Sigmoid colon (tissue), 7 donors: ENCODE measurements around the gene TEX30. TPM values are rescaled to one million over a fixed set of nuclear protein-coding genes. Genes with fewer than 3 reads are reported as not detected.

Source experiments
- DNase-seq: peaks from one replicate; pipeline ENCODE4 v3.0.0-alpha.2; 2019
- H3K27ac ChIP-seq, 4 donors: fragments of 200-600 bp; sonication (generic); one replicate each; pipeline ENCODE4 v1.5.1; 2016 to 2019; ENCODE audit warnings: mild to moderate bottlenecking in 1 of 4
- H3K27me3 ChIP-seq, 3 donors: fragments of 200-600 bp; sonication (generic); one replicate each; pipeline ENCODE4 v1.5.1; 2019; ENCODE audit warnings: mild to moderate bottlenecking in 1 of 3
- H3K36me3 ChIP-seq, 4 donors: fragments of 200-600 bp; sonication (generic); one replicate each; pipeline ENCODE4 v1.5.1; 2016 to 2019
- H3K4me1 ChIP-seq, 4 donors: fragments of 200-600 bp; sonication (generic); one replicate each; pipeline ENCODE4 v1.5.1; 2017 to 2019
- H3K4me3 ChIP-seq, 4 donors: fragments of 200-600 bp; sonication (generic); one replicate each; pipeline ENCODE4 v1.5.1; 2017 to 2019; ENCODE audit warnings: mild to moderate bottlenecking in 2 of 4, moderate library complexity in 1 of 4
- H3K9me3 ChIP-seq, 4 donors: fragments of 200-600 bp in 3 of 4; sonication (generic) in 3 of 4; one replicate each; pipeline versions ENCODE4 v1.5.1 to v1.6.1; 2013 to 2019
- EP300 ChIP-seq, 4 donors: sonication (generic); formaldehyde crosslinking; IDR thresholded peaks; one replicate each; pipeline ENCODE4 v1.6.1; 2017; ENCODE audit warnings: antibody characterized with exemption in 4 of 4
- POLR2A ChIP-seq, 2 donors: fragments of 450-650 bp; IDR thresholded peaks; one replicate each; pipeline ENCODE4 v1.6.1; 2016; ENCODE audit warnings: antibody characterized with exemption in 2 of 2, mild to moderate bottlenecking in 2 of 2, moderate library complexity in 2 of 2
- POLR2AphosphoS5 ChIP-seq, 4 donors: sonication (generic); formaldehyde crosslinking; IDR thresholded peaks; one replicate each; pipeline ENCODE4 v1.6.1; 2017; ENCODE audit warnings: antibody characterized with exemption in 4 of 4
- WGBS, 2 donors: extraction: QIAGEN DNeasy Blood & Tissue Kit; methylation state at CpG; one replicate each; pipeline ENCODE4 v1.1.7; 2013; 5-methylcytosine and 5-hydroxymethylcytosine counted together
- intact Hi-C: fragments of 100-400 bp; cut with DNase I; formaldehyde crosslinking; loops from one replicate; pipeline ENCODE4 v1.15.1; 2023
- polyA plus RNA-seq, 3 donors: library from polyadenylated mRNA; stranded (reverse); fragments of 200-250 nt; gene quantifications; one replicate each; pipeline ENCODE4 v1.2.3, GENCODE V29; 2013
- total RNA-seq, 4 donors: library from RNA; depleted of rRNA; stranded (reverse); fragments of >200 nt; gene quantifications; one replicate each; pipeline ENCODE4 v1.1.0, GENCODE V29; 2016
- TF ChIP-seq, protein P1 (sequence below), 4 experiments: fragments of 450-650 bp in 3 of 4; fragments of 200-600 bp in 1 of 4; IDR thresholded peaks; one replicate each; pipeline ENCODE4 v1.5.1; 2016 to 2019; ENCODE audit warnings: antibody characterized with exemption in 4 of 4, mild to moderate bottlenecking in 3 of 4, moderate library complexity in 2 of 4
- donor health status: healthy with polysubstance abuse.
- donor health status: Bipolar disorder and iron deficiency.
- donor health status: healthy.

TEX30 gene
- total and polyA plus RNA-seq, 7 donors, result 6.6 to 17.3 (median 8.9) TPM

DNA sequence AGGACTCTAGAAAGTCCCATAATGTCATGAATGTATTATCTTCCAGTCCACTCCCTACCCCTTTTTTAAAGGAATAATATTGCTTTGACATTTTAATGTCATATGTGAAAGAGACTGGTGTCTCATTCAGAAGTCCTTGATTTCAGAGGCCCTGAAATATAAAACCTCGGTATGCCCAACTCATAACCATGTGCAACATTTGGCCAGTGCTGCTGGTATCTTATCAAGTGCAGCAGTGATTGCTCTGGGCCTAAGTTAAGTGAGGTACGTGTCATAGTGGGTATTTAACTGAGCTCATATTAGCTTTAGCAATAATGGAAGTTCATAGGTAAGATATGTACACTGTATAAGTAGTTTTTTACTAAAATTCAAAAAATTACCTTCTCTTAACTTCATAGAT, 14.7 kb downstream of the TEX30 start:
- Histone ChIP-seq H3K36me3 (no peaks in the 10 kb centered on the region), H3K4me3 (no peak overlapping the region), H3K27me3 (no peaks in the 10 kb centered on the region), H3K9me3 (no peaks in the 10 kb centered on the region), H3K4me1 (no peaks in the 10 kb centered on the region), H3K27ac (no peak overlapping the region)
- TF ChIP-seq, protein P1, sequence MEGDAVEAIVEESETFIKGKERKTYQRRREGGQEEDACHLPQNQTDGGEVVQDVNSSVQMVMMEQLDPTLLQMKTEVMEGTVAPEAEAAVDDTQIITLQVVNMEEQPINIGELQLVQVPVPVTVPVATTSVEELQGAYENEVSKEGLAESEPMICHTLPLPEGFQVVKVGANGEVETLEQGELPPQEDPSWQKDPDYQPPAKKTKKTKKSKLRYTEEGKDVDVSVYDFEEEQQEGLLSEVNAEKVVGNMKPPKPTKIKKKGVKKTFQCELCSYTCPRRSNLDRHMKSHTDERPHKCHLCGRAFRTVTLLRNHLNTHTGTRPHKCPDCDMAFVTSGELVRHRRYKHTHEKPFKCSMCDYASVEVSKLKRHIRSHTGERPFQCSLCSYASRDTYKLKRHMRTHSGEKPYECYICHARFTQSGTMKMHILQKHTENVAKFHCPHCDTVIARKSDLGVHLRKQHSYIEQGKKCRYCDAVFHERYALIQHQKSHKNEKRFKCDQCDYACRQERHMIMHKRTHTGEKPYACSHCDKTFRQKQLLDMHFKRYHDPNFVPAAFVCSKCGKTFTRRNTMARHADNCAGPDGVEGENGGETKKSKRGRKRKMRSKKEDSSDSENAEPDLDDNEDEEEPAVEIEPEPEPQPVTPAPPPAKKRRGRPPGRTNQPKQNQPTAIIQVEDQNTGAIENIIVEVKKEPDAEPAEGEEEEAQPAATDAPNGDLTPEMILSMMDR (IDR thresholded peaks at IDR 0.05), result no peak
- TF ChIP-seq POLR2A (IDR thresholded peaks at IDR 0.05) (no peak), EP300 (IDR thresholded peaks at IDR 0.05) (no peak), POLR2AphosphoS5 (IDR thresholded peaks at IDR 0.05) (no peak)
- 83 to 88% methylated on average over 2 of the region's 2 CpGs for WGBS, 2 donors
- no peak for DNase-seq
- intact Hi-C loops, result no loop called here

DNA sequence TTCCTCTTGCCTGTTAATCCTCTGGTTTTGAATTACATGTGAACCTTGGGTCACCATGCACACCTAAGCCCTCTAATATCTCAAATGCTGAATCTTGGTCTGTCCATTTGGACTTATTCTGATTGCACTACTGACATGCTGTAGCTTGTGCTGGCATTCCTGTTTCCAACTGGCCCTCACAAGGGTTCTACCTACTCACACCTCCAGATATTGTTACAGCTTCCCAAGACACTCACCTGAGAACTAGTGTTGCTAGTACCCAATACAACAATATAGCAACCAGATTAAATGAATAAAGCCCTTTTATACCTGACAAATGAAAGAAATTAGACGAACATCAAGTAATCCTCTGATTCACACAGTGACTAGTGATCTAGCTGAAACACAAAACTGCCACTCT, 16.6 kb downstream of the TEX30 start:
- no peaks in the 10 kb centered on the region for H3K36me3 ChIP-seq
- H3K4me3 ChIP-seq, result no peak overlapping the region
- H3K9me3 ChIP-seq, result no peaks in the 10 kb centered on the region
- WGBS, 2 donors, result 91% methylated on average over 1 of the region's 1 CpG
- H3K27ac ChIP-seq, result no peak overlapping the region
- no peak for DNase-seq
- TF ChIP-seq POLR2A (IDR thresholded peaks at IDR 0.05) (no peak), POLR2AphosphoS5 (IDR thresholded peaks at IDR 0.05) (no peak)
- TF ChIP-seq, protein P1 (IDR thresholded peaks at IDR 0.05), result no peak
- no peaks in the 10 kb centered on the region for H3K27me3 ChIP-seq
- H3K4me1 ChIP-seq, result no peaks in the 10 kb centered on the region
- intact Hi-C loops, result no loop called here

DNA sequence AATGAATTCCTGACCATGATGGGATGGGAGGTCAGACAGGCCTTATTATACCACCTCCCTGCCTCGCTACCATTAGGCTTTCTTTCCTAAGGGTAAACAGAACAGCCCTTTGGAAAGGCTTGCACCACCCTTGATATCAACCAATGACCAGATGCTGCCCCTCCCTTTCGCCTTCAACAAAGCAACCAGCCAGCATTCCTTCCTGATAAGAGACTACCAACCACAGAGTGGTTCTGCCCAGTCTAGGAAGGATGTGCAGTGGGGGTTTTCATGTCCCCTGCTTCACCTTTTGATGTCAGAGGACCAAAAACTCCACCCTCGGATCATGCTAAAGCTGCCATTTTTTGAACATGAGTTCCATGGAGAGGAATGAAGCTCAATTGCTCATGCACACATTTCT, 21.7 kb downstream of the TEX30 start:
- no peaks in the 10 kb centered on the region for H3K36me3 ChIP-seq
- no peaks in the 10 kb centered on the region for H3K27me3 ChIP-seq
- intact Hi-C loops, result no loop called here
- no peak overlapping the region for H3K4me3 ChIP-seq
- no peaks in the 10 kb centered on the region for H3K9me3 ChIP-seq
- DNase-seq, result no peak
- H3K27ac ChIP-seq, result no peak overlapping the region
- TF ChIP-seq POLR2AphosphoS5 (IDR thresholded peaks at IDR 0.05) (no peak), POLR2A (IDR thresholded peaks at IDR 0.05) (no peak)
- TF ChIP-seq, protein P1 (IDR thresholded peaks at IDR 0.05), result no peak
- WGBS, 2 donors, result 90 to 91% methylated on average over 3 of the region's 3 CpGs
- H3K4me1 ChIP-seq, result no peaks in the 10 kb centered on the region

DNA sequence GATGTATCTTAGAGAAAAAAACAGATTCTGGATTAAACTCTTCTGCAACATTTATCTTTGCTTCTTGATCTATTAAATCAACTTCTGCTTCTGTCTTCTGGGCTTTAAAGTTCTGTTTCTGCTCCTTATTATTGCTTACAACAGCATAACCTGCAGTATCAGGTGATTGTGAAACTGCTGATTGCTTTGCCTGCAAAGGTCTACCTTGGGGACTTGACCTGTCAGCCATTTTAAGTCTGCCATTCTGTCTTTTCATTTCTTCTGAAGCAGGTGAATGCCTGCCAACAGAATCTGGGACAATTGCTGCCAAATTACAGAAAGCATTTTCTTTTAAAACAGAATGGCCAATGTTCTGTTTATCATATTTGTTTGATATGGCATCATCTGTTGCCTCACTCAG, 31.1 kb downstream of the TEX30 start:
- TF ChIP-seq POLR2A (IDR thresholded peaks at IDR 0.05), result no peak
- TF ChIP-seq, protein P1 (IDR thresholded peaks at IDR 0.05), result no peak
- no peak for TF ChIP-seq POLR2AphosphoS5 (IDR thresholded peaks at IDR 0.05)
- no peak for TF ChIP-seq EP300 (IDR thresholded peaks at IDR 0.05)
- Histone ChIP-seq H3K27ac (no peak overlapping the region), H3K27me3 (no peaks in the 10 kb centered on the region), H3K36me3 (no peaks in the 10 kb centered on the region), H3K9me3 (peaks cover 0 to 9% (median 3%) of the 10 kb centered on the region in 4 donors), H3K4me3 (no peak overlapping the region), H3K4me1 (no peaks in the 10 kb centered on the region)
- intact Hi-C loops, result no loop called here
- no peak for DNase-seq

DNA sequence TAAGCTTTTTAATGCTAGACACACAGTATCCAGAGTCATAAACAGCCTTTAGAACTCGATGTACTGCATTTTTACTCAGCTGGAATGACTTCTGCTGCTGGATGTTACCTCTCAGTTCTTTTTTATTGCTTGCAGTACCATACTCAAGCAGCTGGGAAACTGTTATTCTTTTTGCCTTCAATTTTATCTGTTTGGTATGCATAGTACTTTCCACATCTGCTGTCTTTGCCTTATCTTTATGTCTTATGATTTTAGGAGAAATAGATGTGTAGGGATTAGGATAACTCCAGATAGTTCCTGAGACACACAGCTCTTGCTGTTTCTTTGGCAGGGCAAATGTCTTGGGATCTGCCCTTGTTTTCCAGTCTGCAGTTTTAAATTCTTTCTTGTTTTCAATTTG, 31.5 kb downstream of the TEX30 start:
- no peaks in the 10 kb centered on the region for H3K4me1 ChIP-seq
- 21 to 56% methylated on average over 1 of the region's 1 CpG for WGBS, 2 donors
- intact Hi-C loops, result no loop called here

More for the DNA sequence above, 31.5 kb downstream of the TEX30 start:
- H3K27ac ChIP-seq, result no peak overlapping the region
- peaks cover 0 to 9% (median 3%) of the 10 kb centered on the region in 4 donors for H3K9me3 ChIP-seq
- H3K36me3 ChIP-seq, result no peaks in the 10 kb centered on the region
- DNase-seq, result no peak
- H3K4me3 ChIP-seq, result no peak overlapping the region
- no peak for TF ChIP-seq EP300 (IDR thresholded peaks at IDR 0.05)
- TF ChIP-seq, protein P1 (IDR thresholded peaks at IDR 0.05), result no peak
- TF ChIP-seq POLR2A (IDR thresholded peaks at IDR 0.05), result no peak
- no peak for TF ChIP-seq POLR2AphosphoS5 (IDR thresholded peaks at IDR 0.05)
- no peaks in the 10 kb centered on the region for H3K27me3 ChIP-seq
